Stimulated activated CD4-positive, alpha-beta T cell treated with anti-CD3 and anti-CD28 coated beads, TNF-alpha, amount 100 ng/mL, for 1 hour (primary cell): ENCODE data around the gene KANK3.

Experiments used
- DNase-seq, 3 donors: peaks; one replicate each; pipeline ENCODE4 v3.0.0-alpha.2; 2020; ENCODE audit warnings: low read depth in 3 of 3, low spot score in 1 of 3

Gene KANK3

GRCh38 chr19:8340341-8341096 lies 2.5 kb downstream of the KANK3 start:
- no peak for DNase-seq

- DNase-seq: no peak
Measured at GRCh38 chr19:8338835-8339234, 4.2 kb downstream of the KANK3 start.

- no peak for DNase-seq
Measured at GRCh38 chr19:8337728-8338127, 5.3 kb downstream of the KANK3 start.

- no peak for DNase-seq
Measured at GRCh38 chr19:8336660-8337059, 6.4 kb downstream of the KANK3 start.

GRCh38 chr19:8336072-8336569 lies 6.9 kb downstream of the KANK3 start:
- DNase-seq: no peak

- no peak for DNase-seq
Measured at GRCh38 chr19:8335343-8336071, 7.6 kb downstream of the KANK3 start.

GRCh38 chr19:8334458-8335342 lies 8.4 kb downstream of the KANK3 start:
- DNase-seq: no peak

- DNase-seq: no peak
Measured at GRCh38 chr19:8333767-8334457, 9.2 kb downstream of the KANK3 start.

GRCh38 chr19:8332976-8333766 lies 9.9 kb downstream of the KANK3 start:
- DNase-seq: no peak

- DNase-seq: no peak
Measured at GRCh38 chr19:8331263-8331845, 11.7 kb downstream of the KANK3 start.

GRCh38 chr19:8329996-8330395 lies 13.1 kb downstream of the KANK3 start:
- DNase-seq: no peak

GRCh38 chr19:8325454-8325853 lies 17.6 kb downstream of the KANK3 start:
- DNase-seq: no peak

GRCh38 chr19:8324186-8325050 lies 18.6 kb downstream of the KANK3 start:
- no peak for DNase-seq

GRCh38 chr19:8323781-8324185 lies 19.3 kb downstream of the KANK3 start:
- no peak for DNase-seq

GRCh38 chr19:8322638-8322997 lies 20.4 kb downstream of the KANK3 start:
- no peak for DNase-seq

GRCh38 chr19:8321986-8322637 lies 20.9 kb downstream of the KANK3 start:
- DNase-seq: no peak

- DNase-seq: peak; percentile 94 to 96 (median 96)
Measured at GRCh38 chr19:8321067-8321985, 21.7 kb downstream of the KANK3 start, which contains the start of the genes NDUFA7 and RPS28. Gene NDUFA7 (minus strand): TSS chr19:8321375. CDS start chr19:8321358, 17 bp downstream. Gene RPS28 (plus strand): TSS chr19:8321496. CDS start chr19:8321531, 35 bp downstream.
